LNCaP clone FGC (cell line): ENCODE data around the gene GABBR1.

Experiments used
- DNase-seq: peaks from one replicate; pipeline ENCODE4 v3.0.0-alpha.2; 2011; ENCODE audit warnings: low read depth
- H3K4me3 ChIP-seq: 2 replicates; pipeline ENCODE4 v1.5.1; 2011; ENCODE audit warnings: mild to moderate bottlenecking, low read depth, low read length, control low read depth
- TF ChIP-seq, protein P1 (sequence below): IDR thresholded peaks from 2 replicates; pipeline ENCODE4 v1.5.1; 2012; ENCODE audit warnings: mild to moderate bottlenecking; ENCODE audit not compliant: control insufficient read depth, insufficient read depth; ENCODE audit errors: extremely low read depth

The GABBR1 gene

GRCh38 chr6:29528988-29529560 lies 103.9 kb downstream of the GABBR1 start:
- H3K4me3 ChIP-seq, result no peak overlapping the region
- TF ChIP-seq, protein P1, sequence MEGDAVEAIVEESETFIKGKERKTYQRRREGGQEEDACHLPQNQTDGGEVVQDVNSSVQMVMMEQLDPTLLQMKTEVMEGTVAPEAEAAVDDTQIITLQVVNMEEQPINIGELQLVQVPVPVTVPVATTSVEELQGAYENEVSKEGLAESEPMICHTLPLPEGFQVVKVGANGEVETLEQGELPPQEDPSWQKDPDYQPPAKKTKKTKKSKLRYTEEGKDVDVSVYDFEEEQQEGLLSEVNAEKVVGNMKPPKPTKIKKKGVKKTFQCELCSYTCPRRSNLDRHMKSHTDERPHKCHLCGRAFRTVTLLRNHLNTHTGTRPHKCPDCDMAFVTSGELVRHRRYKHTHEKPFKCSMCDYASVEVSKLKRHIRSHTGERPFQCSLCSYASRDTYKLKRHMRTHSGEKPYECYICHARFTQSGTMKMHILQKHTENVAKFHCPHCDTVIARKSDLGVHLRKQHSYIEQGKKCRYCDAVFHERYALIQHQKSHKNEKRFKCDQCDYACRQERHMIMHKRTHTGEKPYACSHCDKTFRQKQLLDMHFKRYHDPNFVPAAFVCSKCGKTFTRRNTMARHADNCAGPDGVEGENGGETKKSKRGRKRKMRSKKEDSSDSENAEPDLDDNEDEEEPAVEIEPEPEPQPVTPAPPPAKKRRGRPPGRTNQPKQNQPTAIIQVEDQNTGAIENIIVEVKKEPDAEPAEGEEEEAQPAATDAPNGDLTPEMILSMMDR, result no peak
- no peak for DNase-seq

GRCh38 chr6:29528300-29528931 lies 104.6 kb downstream of the GABBR1 start:
- no peak for DNase-seq
- TF ChIP-seq, protein P1, result no peak
- no peak overlapping the region for H3K4me3 ChIP-seq

- DNase-seq, result no peak
- H3K4me3 ChIP-seq, result no peak overlapping the region
Observed at GRCh38 chr6:29527564-29527963, 105.4 kb downstream of the GABBR1 start.

DNA sequence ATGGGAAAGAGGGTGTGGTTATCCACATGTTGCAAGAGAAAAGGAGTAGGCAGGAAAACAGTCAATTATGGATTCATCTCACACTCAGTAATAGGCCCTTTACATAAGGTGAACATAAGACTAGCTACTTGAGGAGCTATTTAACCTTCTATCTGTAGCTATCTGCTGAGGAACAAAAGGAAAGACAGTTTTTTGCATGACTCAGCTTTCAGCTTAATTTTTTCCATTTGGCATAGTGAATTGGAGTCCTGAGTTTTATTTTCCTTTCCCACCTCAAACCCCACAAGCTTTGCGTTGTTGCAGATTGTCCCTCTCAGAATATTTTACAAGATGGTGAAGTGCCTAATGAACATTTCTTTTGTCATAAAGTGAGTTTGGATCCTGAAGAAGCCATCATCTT lies 105.9 kb downstream of the GABBR1 start:
- TF ChIP-seq, protein P1, result no peak
- DNase-seq, result no peak
- H3K4me3 ChIP-seq, result no peak overlapping the region

More at GRCh38 chr6:29527564-29527963, 105.4 kb downstream of the GABBR1 start:
- TF ChIP-seq, protein P1, result no peak

DNA sequence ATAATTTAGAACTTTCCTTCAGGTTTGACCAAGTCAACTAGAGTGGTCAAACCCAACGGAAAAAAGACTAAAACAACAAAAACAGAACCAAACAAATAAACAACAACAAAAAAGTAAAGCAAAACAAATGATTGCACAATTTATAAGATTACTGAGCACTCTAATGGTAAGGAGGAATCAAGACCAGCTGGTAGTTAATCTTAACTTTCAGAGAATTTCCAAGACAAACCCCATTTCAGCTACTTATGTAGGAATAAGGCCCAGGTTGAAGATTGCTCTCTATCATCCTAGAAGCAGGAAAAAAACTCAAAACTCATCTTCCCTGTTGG lies 107.7 kb downstream of the GABBR1 start:
- TF ChIP-seq, protein P1, result no peak
- no peak overlapping the region for H3K4me3 ChIP-seq
- no peak for DNase-seq

GRCh38 chr6:29524444-29525310 lies 108.3 kb downstream of the GABBR1 start:
- H3K4me3 ChIP-seq, result no peak overlapping the region
- TF ChIP-seq, protein P1, result no peak

More at GRCh38 chr6:29524444-29525310, 108.3 kb downstream of the GABBR1 start:
- DNase-seq, result no peak
